H7 (cell line): ENCODE results near the gene GMDS. TPM values are rescaled to one million over a fixed set of nuclear protein-coding genes. Genes with fewer than 3 reads are reported as not detected.

Source experiments
- DNase-seq: peaks from one replicate; pipeline ENCODE4 v3.0.0; 2012
- H3K27me3 ChIP-seq: 2 replicates; pipeline ENCODE4 v1.6.0; 2011; ENCODE audit warnings: mild to moderate bottlenecking, low read length; ENCODE audit not compliant: control insufficient read depth, insufficient read depth
- H3K36me3 ChIP-seq: replicated peaks from 2 replicates; pipeline ENCODE4 v1.5.1; 2011; ENCODE audit warnings: low read length; ENCODE audit not compliant: control insufficient read depth, insufficient read depth
- H3K4me3 ChIP-seq: 2 replicates; pipeline ENCODE4 v1.5.1; 2011; ENCODE audit warnings: low read depth, mild to moderate bottlenecking, control low read depth, low read length, moderate library complexity; ENCODE audit not compliant: insufficient read depth
- total RNA-seq: library from RNA; depleted of rRNA; stranded (reverse); fragments of >200 nt; shearing (Covaris generic); gene quantifications from 2 replicates; pipeline ENCODE4 v1.2.3, GENCODE V29; 2014

GMDS gene
- total RNA-seq, 1 experiment from 2014 or later = 9.0 TPM

DNA sequence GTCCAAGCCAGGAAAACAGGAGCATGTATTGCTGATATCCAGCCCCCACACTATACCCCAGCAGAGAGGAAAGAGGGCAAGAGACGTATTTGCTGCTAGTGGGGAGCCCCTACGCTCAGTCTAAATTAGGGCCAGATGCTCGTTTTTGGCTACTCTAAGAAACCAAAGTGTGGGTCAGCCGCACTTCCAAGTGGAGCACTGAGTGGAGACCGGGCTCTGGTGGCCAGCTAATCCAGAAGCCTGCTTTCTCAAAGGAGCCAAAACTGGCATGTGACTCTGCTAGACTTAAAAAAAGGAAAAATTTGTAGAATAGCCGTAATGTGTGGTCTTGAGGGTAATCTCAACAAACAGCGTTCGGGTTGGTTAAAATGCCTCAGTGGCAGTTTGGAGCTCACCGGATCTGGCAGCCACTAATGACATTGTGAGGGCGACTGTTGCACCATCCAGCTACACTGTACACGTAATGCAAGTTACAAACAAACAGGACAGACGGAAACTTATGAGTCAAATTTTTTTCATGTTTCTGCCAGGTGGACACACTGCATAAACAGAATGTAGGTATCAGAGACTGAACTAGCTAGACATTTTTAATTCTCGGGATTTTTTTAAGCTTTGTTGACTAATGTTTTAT is 404.8 kb downstream of the GMDS start:
- DNase-seq = no peak
- Histone ChIP-seq H3K4me3 (no peak overlapping the region), H3K27me3 (no peaks in the 10 kb centered on the region)

DNA sequence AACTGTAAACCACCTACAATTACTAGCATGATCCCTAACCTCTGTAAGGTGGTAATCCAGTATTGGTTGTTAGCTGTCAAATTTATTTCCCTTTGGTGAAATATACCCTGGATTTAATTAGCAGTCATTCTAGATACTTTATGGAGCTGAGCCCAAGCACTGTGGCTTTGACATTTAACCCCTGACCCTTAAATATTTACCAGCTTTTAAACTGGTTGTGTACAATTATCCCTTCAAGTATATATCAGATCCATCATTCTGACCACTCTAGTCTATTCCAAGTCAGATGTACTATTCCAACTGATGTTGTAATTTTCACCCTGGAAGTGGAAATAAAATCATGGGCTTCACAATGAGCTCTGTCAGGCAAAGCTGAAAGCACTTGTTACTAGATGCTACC is 406.0 kb downstream of the GMDS start:
- no peaks in the 10 kb centered on the region for H3K27me3 ChIP-seq
- H3K4me3 ChIP-seq = no peak overlapping the region
- DNase-seq = no peak
- no peaks in the 10 kb centered on the region for H3K36me3 ChIP-seq

More for the DNA sequence above, 404.8 kb downstream of the GMDS start:
- H3K36me3 ChIP-seq = no peaks in the 10 kb centered on the region

DNA sequence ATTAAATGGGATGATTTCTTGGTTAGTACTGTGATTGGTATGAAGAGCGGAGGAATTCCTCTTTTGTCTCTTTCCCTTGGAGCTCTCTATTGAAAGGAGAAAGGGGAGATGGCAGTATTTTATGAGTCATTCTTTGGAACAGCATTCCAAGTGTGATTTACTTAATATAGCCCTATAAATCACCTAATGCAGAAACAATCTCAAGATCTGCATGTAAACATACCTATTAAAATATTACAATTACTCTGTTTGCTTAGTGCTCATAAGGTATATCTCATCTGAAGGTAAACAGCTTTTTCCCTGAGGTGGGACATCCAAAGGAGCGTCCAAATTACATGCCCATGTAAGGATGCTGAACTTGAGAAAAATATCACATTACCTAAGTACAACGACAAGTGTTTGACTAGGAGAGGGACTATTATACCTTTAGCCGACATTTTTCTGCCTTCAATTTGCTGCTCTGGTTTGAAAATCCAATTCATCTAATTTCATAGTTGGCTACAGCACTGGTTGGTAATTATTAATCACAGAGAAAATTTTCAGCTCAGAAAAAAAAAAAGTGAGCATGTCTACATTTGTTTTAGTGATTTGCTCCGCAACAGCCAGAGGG is 406.7 kb downstream of the GMDS start:
- DNase-seq = no peak
- Histone ChIP-seq H3K4me3 (no peak overlapping the region), H3K36me3 (no peaks in the 10 kb centered on the region), H3K27me3 (no peaks in the 10 kb centered on the region)

- Histone ChIP-seq H3K36me3 (no peaks in the 10 kb centered on the region), H3K4me3 (no peak overlapping the region), H3K27me3 (no peaks in the 10 kb centered on the region)
- no peak for DNase-seq
These were observed 407.6 kb downstream of the GMDS start for GRCh38 chr6:1837826-1838225.

GRCh38 chr6:1836690-1837089 is 408.7 kb downstream of the GMDS start:
- no peaks in the 10 kb centered on the region for H3K36me3 ChIP-seq
- no peak overlapping the region for H3K4me3 ChIP-seq
- DNase-seq = no peak

GRCh38 chr6:1834646-1835516 is 410.5 kb downstream of the GMDS start:
- no peaks in the 10 kb centered on the region for H3K36me3 ChIP-seq
- DNase-seq = no peak
- no peak overlapping the region for H3K4me3 ChIP-seq
- no peaks in the 10 kb centered on the region for H3K27me3 ChIP-seq

More at GRCh38 chr6:1836690-1837089, 408.7 kb downstream of the GMDS start:
- no peaks in the 10 kb centered on the region for H3K27me3 ChIP-seq

DNA sequence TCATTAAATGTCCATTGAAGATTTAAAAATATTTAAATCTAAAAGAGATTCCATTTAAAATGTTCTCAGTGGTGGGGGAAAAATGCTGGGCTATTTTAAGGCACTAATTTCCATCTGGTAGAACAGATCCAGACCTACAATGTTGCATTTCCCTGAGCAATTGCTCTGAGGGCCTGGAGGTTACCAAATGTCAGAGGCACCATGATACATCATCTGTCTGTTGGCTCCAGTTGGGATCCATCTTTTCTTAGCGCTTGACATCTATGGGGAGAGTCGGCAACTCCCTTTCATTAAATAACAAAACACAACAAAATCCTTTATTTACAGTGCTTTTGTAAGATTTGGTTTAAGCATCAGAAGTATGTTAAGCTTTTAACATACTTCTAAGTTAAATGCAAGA is 411.2 kb downstream of the GMDS start:
- H3K4me3 ChIP-seq = no peak overlapping the region
- no peaks in the 10 kb centered on the region for H3K27me3 ChIP-seq
- H3K36me3 ChIP-seq = no peaks in the 10 kb centered on the region

DNA sequence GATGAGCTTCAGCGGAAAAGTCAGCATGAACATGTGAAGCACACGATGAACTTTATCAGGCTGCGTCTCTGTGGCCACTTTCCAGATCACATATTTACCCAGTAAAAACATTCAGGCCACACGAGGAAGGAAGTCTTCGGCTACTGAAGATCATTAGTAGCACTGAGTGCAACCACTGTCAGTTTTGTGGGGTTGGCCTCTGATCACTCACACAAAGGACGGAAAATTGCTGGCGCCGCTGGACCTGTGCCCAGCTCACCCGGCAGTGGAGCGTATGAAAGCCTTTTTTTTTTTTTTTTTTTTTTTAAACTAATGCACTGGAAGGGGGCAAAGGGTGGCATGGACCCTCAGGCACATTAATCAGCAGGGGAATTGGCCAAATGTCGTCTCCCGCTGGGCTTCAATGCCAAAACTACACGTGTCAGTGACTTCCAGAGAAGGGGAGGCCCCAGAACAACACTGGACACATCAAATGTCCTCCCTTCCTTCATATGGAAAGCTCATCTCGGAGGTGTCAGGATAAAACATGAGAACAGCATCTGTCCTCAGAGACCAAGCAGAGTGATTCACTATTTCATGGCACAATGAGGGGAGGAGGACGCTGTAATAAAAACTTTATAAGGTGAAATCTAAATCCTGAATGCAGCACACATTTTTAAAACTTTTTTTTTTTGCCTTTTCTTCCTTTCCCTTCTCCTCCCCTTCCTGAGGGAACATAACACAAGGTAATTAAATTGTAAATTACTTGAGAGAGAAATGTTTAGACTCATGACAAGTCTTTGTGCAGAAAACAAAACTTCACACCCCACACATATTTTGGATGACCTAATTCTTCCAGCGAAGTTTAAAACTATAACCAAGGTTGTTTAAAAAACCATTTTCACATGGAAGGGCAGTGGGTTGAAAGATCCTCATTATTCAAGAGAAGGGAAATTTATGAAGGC is 412.3 kb downstream of the GMDS start:
- H3K36me3 ChIP-seq = no peaks in the 10 kb centered on the region
- no peaks in the 10 kb centered on the region for H3K27me3 ChIP-seq
- H3K4me3 ChIP-seq = no peak overlapping the region
- no peak for DNase-seq

More for the DNA sequence above, 411.2 kb downstream of the GMDS start:
- no peak for DNase-seq

DNA sequence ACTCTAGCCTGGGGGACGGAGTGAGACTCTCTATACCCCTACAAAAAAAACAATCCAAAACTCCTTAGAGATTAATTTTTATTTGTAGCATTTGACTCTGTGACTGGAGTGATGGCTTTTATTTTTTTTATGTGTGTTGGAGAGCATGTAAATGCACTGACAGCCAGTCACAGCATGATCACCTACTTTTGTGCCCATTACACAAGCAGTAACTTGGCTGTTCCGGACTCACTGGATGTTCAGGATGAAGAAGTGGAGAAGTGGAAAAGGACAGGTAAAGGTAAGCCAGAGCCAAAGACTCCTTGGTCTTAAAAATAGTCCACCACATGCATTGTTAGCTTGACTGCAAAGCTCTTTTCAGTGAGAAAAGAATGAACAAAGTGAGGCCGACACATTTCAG is 413.0 kb downstream of the GMDS start:
- Histone ChIP-seq H3K4me3 (no peak overlapping the region), H3K27me3 (no peaks in the 10 kb centered on the region), H3K36me3 (no peaks in the 10 kb centered on the region)
- no peak for DNase-seq

DNA sequence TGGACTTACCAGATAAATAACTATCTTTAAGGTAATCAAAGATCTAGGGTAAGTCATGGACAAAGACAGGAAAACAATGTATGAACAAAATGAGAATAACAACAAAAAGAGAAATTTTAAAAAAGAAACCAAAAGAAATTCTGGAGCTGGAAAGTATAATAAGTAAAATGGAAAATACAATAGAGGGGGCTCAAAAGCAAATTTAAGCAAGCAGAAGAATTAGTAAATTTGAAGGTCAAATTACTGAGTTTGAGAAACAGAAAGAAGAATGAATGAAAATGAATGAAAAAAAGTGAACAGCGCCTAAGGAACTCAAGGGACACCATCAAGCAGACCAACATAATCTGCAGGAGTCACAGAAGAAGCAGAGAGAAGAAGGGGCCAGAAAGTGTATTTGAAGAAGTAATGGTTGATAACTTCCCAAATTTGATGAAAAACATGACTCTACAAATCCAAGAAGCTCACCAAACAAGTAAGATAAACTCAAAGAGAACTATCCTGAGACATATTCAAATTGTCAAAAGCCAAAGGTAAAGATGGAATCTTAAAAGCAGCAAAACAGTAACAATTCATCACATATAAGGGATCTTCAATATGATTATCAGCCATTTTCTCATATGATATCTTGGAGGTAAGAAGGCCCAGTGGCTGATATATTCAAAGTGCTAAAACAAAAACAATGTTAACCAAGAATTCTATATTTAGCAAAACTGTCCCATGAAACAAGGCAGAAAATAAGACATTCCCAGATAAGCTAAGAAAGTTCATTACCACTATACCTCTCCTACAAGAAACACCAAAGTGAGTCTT is 417.2 kb downstream of the GMDS start:
- no peak for DNase-seq
- no peak overlapping the region for H3K4me3 ChIP-seq
- no peaks in the 10 kb centered on the region for H3K36me3 ChIP-seq
- no peaks in the 10 kb centered on the region for H3K27me3 ChIP-seq

DNA sequence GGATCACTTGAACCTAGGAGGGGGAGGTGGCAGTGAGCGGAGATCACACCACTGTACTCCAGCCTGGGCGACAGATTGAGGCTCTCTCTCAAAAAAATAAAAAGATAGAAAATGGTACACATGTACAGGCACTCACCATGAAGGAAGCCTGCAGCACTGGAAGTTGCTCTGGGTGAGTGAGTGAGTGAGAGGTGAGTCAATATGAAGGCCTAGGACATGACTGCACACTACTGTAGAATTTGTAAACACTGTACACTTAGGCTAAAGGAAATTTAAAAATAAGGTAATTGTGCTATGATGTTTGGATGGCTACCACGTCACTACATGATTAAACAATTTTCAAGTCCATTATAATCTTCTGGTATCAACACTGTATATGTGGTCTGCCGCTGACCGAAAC is 419.5 kb downstream of the GMDS start:
- no peak overlapping the region for H3K4me3 ChIP-seq
- no peaks in the 10 kb centered on the region for H3K27me3 ChIP-seq
- no peak for DNase-seq
- H3K36me3 ChIP-seq = no peaks in the 10 kb centered on the region

DNA sequence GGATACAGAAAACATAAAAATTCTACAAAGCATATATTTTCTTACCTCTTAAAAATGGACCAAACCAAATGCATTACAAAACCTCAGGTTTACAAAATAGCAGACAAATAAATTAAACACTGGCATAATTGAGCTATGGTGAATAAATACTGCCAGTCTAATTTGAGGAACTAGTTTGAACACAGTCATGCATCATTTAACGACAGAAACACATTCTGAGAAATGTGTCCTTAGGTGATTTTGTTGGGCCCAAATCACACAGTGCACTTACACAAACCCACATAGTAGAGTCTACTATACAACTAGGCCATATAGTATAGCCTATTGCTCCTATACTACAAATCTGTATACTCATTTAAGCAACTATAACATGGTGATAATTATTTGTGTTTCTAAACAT is 420.1 kb downstream of the GMDS start:
- Histone ChIP-seq H3K27me3 (no peaks in the 10 kb centered on the region), H3K4me3 (no peak overlapping the region), H3K36me3 (no peaks in the 10 kb centered on the region)
- no peak for DNase-seq

DNA sequence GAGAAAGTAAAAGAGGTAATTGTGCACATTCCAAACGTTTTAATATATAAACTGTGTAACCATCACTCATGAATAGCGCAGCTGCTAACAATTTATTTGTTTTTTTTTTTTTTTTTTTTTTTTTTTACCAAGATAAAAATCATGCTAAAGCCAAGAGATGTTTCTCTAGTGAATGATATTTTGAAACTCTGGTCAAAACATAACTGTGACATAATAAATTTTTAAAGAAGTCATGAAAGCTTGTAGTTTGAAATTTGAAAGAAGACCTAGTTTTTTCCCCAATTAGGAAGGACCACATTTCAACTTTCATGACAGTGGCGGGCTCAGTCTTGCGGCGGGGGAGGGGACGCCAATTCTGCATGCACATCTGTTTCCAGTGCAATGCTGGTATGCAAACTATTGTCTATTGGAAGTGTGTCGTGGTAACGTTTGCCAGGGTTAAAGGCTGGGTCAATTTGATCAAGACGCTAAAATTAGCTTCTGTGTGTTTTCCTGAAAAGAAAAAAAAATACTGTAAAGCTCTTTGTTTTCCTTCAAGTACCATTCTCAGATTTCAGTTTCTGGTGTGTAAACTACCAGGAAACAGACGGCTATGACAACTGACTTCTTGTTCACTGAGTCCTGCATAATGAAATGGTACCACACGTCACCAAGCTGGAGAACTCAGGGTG is 423.8 kb downstream of the GMDS start:
- Histone ChIP-seq H3K4me3 (no peak overlapping the region), H3K36me3 (no peaks in the 10 kb centered on the region), H3K27me3 (no peaks in the 10 kb centered on the region)
- DNase-seq = no peak
